Ovary (tissue), 9 donors: ENCODE measurements around the gene CHRD. TPM values are rescaled to one million over a fixed set of nuclear protein-coding genes. Genes with fewer than 3 reads are reported as not detected.

Experiments
- DNase-seq, 5 donors: peaks; one replicate each; pipeline ENCODE4 v3.0.0-alpha.2; 2019 to 2020
- H3K27ac ChIP-seq, 2 donors: fragments of 200-600 bp; one replicate each; pipeline versions ENCODE4 v1.5.1 to v1.8.0; 2019 to 2022
- H3K27me3 ChIP-seq: fragments of 200-600 bp; one replicate; pipeline ENCODE4 v1.8.0; 2022
- H3K36me3 ChIP-seq: fragments of 200-600 bp; sonication (generic); one replicate; pipeline ENCODE4 v1.5.1; 2019
- H3K4me1 ChIP-seq: one replicate; pipeline ENCODE4 v1.8.1; 2013; ENCODE audit warnings: mild to moderate bottlenecking, moderate library complexity; ENCODE audit not compliant: insufficient read depth
- H3K4me3 ChIP-seq: fragments of 200-600 bp; sonication (generic); one replicate; pipeline ENCODE4 v1.5.1; 2017
- H3K9me3 ChIP-seq, 2 donors: fragments of 200-600 bp in 1 of 2; sonication (generic) in 1 of 2; one replicate each; pipeline versions ENCODE4 v1.5.1 to v1.8.1; 2013 to 2019; ENCODE audit warnings: mild to moderate bottlenecking in 1 of 2, moderate library complexity in 1 of 2
- CTCF ChIP-seq, 3 donors: fragments of 450-650 bp in 2 of 3; fragments of 200-600 bp in 1 of 3; IDR thresholded peaks; one replicate each; pipeline versions ENCODE4 v1.5.1 to v1.8.0; 2016 to 2022; ENCODE audit warnings: antibody characterized with exemption in 3 of 3, mild to moderate bottlenecking in 1 of 3
- EP300 ChIP-seq: sonication (generic); formaldehyde crosslinking; IDR thresholded peaks from one replicate; pipeline ENCODE4 v1.6.1; 2017; ENCODE audit warnings: antibody characterized with exemption
- POLR2A ChIP-seq: fragments of 450-650 bp; IDR thresholded peaks from one replicate; pipeline ENCODE4 v1.6.1; 2017; ENCODE audit warnings: antibody characterized with exemption, mild to moderate bottlenecking, moderate library complexity
- WGBS, 3 donors: extraction: QIAGEN DNeasy Blood & Tissue Kit in 1 of 3; methylation state at CpG; one replicate each; pipeline versions ENCODE4 v1.1.5 to v1.1.7; 2013 to 2017; 5-methylcytosine and 5-hydroxymethylcytosine counted together
- intact Hi-C, 4 donors: fragments of 100-400 bp; cut with DNase I; formaldehyde crosslinking; loops; one replicate each; pipeline versions ENCODE4 v1.11.0 to v1.15.1; 2022 to 2023
- polyA plus RNA-seq, 2 donors: library from polyadenylated mRNA; stranded (reverse); fragments of 200-250 nt in 1 of 2; fragments of 350-450 nt in 1 of 2; fragmentation: Illumina TruSeq in 1 of 2; extraction: RNeasy Lipid Tissue Mini Kit (QIAGEN cat#74804) in 1 of 2; gene quantifications; one replicate each; pipeline ENCODE4 v1.2.3, GENCODE V29; 2013 to 2014
- total RNA-seq, 7 donors: library from RNA; depleted of rRNA in 2 of 7; stranded (reverse); fragments of >200 nt in 2 of 7; fragmentation: NEBNext Ultra II Directional in 3 of 7; extraction: Animal tissue kit (Norgen Biotek cat#: 25700) in 3 of 7; gene quantifications; one replicate each; pipeline versions ENCODE4 v1.1.0 to v1.2.4, GENCODE V29; 2016 to 2023
- donor health status: DM: no; HTN: no; CAD: no; lungs with moderate emphysema.
- donor health status: DM: no; HTN: no; CAD: no.
- donor health status: Bipolar disorder and iron deficiency.
- donor health status: DM: yes; HTN: yes; CAD: no.
- donor health status: DM: no; HTN: no; CAD: no.
- donor health status: DM: yes; HTN: yes; CAD: no.

CHRD gene
- total and polyA plus RNA-seq, 9 donors: 3.1 to 37.3 (median 20.5) TPM

- intact Hi-C loops: no loop called here
- H3K4me3 ChIP-seq: no peak overlapping the region
- H3K36me3 ChIP-seq: no peaks in the 10 kb centered on the region
- peaks cover 20% of the 10 kb centered on the region for H3K4me1 ChIP-seq
- H3K9me3 ChIP-seq: no peaks in the 10 kb centered on the region
- DNase-seq: no peak
- no peak for TF ChIP-seq POLR2A
- TF ChIP-seq CTCF (IDR thresholded peaks at IDR 0.05): no peak
- TF ChIP-seq EP300: no peak
- peak overlapping the region; percentile 93 to 95 for H3K27ac ChIP-seq
- WGBS, 3 donors: 76% methylated on average over 15 of the region's 15 CpGs
- H3K27me3 ChIP-seq: no peaks in the 10 kb centered on the region
These were observed 45.2 kb upstream of the CHRD start for GRCh38 chr3:184334470-184335158.

GRCh38 chr3:184335291-184335660 is 44.6 kb upstream of the CHRD start:
- Histone ChIP-seq H3K4me1 (peaks cover 20% of the 10 kb centered on the region), H3K27ac (peak overlapping the region; percentile 93 to 95), H3K27me3 (no peaks in the 10 kb centered on the region), H3K4me3 (no peak overlapping the region), H3K36me3 (no peaks in the 10 kb centered on the region), H3K9me3 (no peaks in the 10 kb centered on the region)
- no peak for DNase-seq
- TF ChIP-seq CTCF (IDR thresholded peaks at IDR 0.05) (no peak), EP300 (no peak), POLR2A (no peak)
- 37 to 47% (median 39%) methylated on average over 4 of the region's 4 CpGs for WGBS, 3 donors
- intact Hi-C loops: no loop called here

GRCh38 chr3:184335661-184336546 is 44.0 kb upstream of the CHRD start:
- H3K4me1 ChIP-seq: peaks cover 20% of the 10 kb centered on the region
- H3K9me3 ChIP-seq: no peaks in the 10 kb centered on the region
- H3K36me3 ChIP-seq: no peaks in the 10 kb centered on the region
- no peaks in the 10 kb centered on the region for H3K27me3 ChIP-seq
- H3K4me3 ChIP-seq: peak overlapping the region; percentile 81
- peak; percentile 88 to 96 (median 94) for DNase-seq
- 0 to 1% (median 1%) methylated on average over 68 to 77 of the region's 77 CpGs for WGBS, 3 donors
- peak; percentile 71 for TF ChIP-seq EP300
- TF ChIP-seq CTCF (IDR thresholded peaks at IDR 0.05): peak in 1 of 3 donors; percentile 32
- peak; percentile 97 for TF ChIP-seq POLR2A
- H3K27ac ChIP-seq: peak overlapping the region; percentile 93 to 95
- intact Hi-C loops: no loop called here

- DNase-seq: no peak
- Histone ChIP-seq H3K9me3 (no peaks in the 10 kb centered on the region), H3K27ac (peak overlapping the region; percentile 93 to 95), H3K27me3 (no peaks in the 10 kb centered on the region), H3K36me3 (no peaks in the 10 kb centered on the region), H3K4me1 (peaks cover 20% of the 10 kb centered on the region), H3K4me3 (peak overlapping the region; percentile 81)
- 7 to 10% (median 7%) methylated on average over 17 of the region's 17 CpGs for WGBS, 3 donors
- TF ChIP-seq POLR2A: peak; percentile 31
- TF ChIP-seq CTCF (IDR thresholded peaks at IDR 0.05): no peak
- TF ChIP-seq EP300: no peak
- intact Hi-C loops: loop anchor here in 1 of 4 donors (1.0 kb wide), 1 partner anchor 22 kb away; the partner anchor contains the start of gene EIF4G1
These were observed 43.1 kb upstream of the CHRD start for GRCh38 chr3:184336547-184337398.
